IPS DF 6.9 (cell line): Measurements from ENCODE around the gene CARD14.
A peak's percentile ranks its signal among the peaks of the same experiment; 100 is the strongest.

Experiments
- DNase-seq: peaks from one replicate; pipeline ENCODE4 v3.0.0-alpha.2; 2013; ENCODE audit warnings: low read depth, low spot score
- H3K27ac ChIP-seq: one replicate; pipeline ENCODE4 v1.5.1; 2013; ENCODE audit warnings: low read length, control low read depth
- H3K27me3 ChIP-seq: 2 replicates; pipeline ENCODE4 v1.6.1; 2013; ENCODE audit warnings: mild to moderate bottlenecking, low read length; ENCODE audit not compliant: control insufficient read depth, insufficient read depth
- H3K36me3 ChIP-seq: 2 replicates; pipeline ENCODE4 v1.6.1; 2013; ENCODE audit warnings: low read length; ENCODE audit not compliant: control insufficient read depth, insufficient read depth
- H3K4me1 ChIP-seq: 2 replicates; pipeline ENCODE4 v1.6.1; 2013; ENCODE audit warnings: low read length; ENCODE audit not compliant: control insufficient read depth, insufficient read depth
- H3K4me3 ChIP-seq: 2 replicates; pipeline ENCODE4 v1.5.1; 2013; ENCODE audit warnings: mild to moderate bottlenecking, low read length
- H3K9me3 ChIP-seq: 2 replicates; pipeline ENCODE4 v1.6.1; 2013; ENCODE audit warnings: low read length, inconsistent platforms; ENCODE audit not compliant: control insufficient read depth, insufficient read depth
- WGBS: extraction: QIAGEN DNeasy Blood & Tissue Kit; methylation state at CpG from one replicate; pipeline ENCODE4 v1.1.7; 2013; ENCODE audit warnings: mixed read lengths, missing lambda C conversion rate; ENCODE audit not compliant: insufficient read length, insufficient coverage; 5-methylcytosine and 5-hydroxymethylcytosine counted together

CARD14 gene

DNA sequence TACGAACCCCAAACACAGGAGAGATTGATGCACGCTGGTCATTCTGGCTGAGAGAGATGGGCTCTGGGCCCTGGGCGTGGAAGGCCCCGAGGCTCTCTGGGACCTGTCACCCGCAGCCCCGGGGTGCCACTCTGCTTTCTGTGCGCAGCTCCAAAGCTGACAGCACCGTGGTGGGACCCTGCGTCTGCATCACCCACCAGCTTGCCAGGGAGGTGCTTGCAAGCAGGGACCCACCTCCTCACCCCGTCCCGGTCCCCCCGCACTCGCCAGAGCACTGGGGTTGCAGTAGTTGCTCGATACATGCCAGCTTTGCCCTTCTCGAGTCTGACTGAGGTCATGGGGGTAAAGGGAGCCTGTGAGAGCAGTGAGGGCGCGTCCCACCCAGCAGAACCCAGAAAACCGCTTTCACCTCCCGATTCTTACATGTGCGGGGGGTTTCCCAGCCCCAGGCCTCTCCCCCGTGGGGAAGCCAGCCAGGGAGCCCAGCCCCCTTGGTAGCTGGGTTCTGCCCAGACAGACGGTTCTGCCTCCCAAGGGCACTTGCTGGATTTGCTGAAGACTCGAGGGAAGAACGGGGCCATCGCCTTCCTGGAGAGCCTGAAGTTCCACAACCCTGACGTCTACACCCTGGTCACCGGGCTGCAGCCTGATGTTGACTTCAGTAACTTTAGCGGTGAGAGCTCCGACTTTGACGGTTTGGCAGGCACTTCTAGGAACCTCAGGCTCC, 12.5 kb downstream of the CARD14 start:
- Histone ChIP-seq H3K4me1 (no peaks in the 10 kb centered on the region; the same call in 1 of the 2 replicates), H3K36me3 (no peaks in the 10 kb centered on the region; the same call in 1 of the 2 replicates), H3K4me3 (no peak overlapping the region), H3K9me3 (no peaks in the 10 kb centered on the region), H3K27ac (no peak overlapping the region), H3K27me3 (no peaks in the 10 kb centered on the region)
- DNase-seq, result no peak
- WGBS, result no CpG with 5 or more reads among the region's 30 CpGs

DNA sequence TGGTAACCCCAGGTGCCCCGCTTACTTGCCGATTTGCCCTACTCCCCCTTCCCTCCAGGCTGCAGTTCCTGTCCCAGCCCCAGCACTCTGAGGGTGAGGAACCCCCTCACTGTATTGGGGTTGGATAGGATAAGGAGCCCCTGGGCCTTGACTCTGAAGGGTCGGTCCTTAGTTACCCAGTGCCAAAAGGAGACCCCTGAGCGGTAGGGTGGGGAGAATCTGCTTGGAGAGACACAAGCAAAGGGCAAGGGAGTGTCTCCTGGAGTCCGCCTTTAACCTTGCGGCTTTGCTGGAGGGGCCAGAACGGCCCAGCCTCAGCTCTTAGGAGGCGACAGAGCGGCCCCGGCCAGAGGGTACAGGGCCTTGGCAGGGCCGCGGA, 13.0 kb downstream of the CARD14 start:
- Histone ChIP-seq H3K9me3 (no peaks in the 10 kb centered on the region), H3K27me3 (no peaks in the 10 kb centered on the region), H3K4me3 (no peak overlapping the region), H3K36me3 (no peaks in the 10 kb centered on the region; the same call in 1 of the 2 replicates), H3K4me1 (no peaks in the 10 kb centered on the region; the same call in 1 of the 2 replicates), H3K27ac (no peak overlapping the region)
- WGBS, result no CpG with 5 or more reads among the region's 12 CpGs
- no peak for DNase-seq

DNA sequence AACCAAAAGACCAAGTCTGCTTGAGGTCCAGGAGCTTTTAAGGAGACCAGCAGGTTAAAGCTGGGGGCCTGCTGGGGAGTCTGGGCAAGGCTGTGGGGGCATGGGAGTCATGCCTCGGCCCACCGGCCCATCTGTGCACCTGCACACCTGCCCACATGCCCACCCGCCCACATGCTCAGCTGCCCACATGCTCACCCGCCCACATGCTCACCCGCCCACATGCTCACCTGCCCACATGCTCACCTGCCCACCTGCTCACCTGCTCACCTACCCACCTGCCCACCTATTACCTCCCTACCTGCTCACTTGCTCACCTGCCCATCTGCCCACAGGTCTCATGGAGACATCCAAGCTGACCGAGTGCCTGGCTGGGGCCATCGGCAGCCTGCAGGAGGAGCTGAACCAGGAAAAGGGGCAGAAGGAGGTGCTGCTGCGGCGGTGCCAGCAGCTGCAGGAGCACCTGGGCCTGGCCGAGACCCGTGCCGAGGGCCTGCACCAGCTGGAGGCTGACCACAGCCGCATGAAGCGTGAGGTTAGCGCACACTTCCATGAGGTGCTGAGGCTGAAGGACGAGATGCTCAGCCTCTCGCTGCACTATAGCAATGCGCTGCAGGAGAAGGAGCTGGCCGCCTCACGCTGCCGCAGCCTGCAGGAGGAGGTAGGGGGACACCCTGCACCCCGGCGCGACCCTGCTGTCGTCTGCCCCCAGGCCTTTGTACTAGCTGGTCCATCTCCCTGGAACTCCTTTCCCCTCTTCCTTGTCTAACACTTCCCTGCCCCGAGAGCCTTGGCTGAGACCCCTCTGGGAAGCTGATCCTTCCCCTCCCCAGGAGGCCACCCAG, 14.0 kb downstream of the CARD14 start:
- WGBS, result no CpG with 5 or more reads among the region's 26 CpGs
- H3K36me3 ChIP-seq, result no peaks in the 10 kb centered on the region; the same call in 1 of the 2 replicates
- no peak for DNase-seq
- H3K9me3 ChIP-seq, result no peaks in the 10 kb centered on the region
- no peak overlapping the region for H3K27ac ChIP-seq
- no peaks in the 10 kb centered on the region; the same call in 1 of the 2 replicates for H3K4me1 ChIP-seq
- H3K27me3 ChIP-seq, result no peaks in the 10 kb centered on the region
- no peak overlapping the region for H3K4me3 ChIP-seq

DNA sequence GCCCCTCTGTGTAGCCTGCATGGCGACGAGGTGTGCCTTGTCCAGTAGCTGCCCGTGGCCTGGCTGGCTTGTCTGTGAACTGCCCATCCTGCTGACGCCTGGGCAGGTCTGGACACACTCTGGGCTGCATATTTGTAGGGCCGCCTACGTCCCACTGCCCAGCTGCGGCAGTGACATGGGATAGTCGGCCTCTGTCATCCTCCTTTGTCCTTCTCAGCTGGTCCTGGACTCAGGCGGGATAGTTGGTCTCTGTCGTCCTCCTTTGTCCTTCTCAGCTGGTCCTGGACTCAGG, 14.5 kb downstream of the CARD14 start:
- H3K36me3 ChIP-seq, result no peaks in the 10 kb centered on the region; the same call in 1 of the 2 replicates
- H3K27me3 ChIP-seq, result no peaks in the 10 kb centered on the region
- no CpG with 5 or more reads among the region's 10 CpGs for WGBS
- H3K4me1 ChIP-seq, result no peaks in the 10 kb centered on the region; the same call in 1 of the 2 replicates
- no peaks in the 10 kb centered on the region for H3K9me3 ChIP-seq
- H3K4me3 ChIP-seq, result no peak overlapping the region
- no peak overlapping the region for H3K27ac ChIP-seq
- no peak for DNase-seq

DNA sequence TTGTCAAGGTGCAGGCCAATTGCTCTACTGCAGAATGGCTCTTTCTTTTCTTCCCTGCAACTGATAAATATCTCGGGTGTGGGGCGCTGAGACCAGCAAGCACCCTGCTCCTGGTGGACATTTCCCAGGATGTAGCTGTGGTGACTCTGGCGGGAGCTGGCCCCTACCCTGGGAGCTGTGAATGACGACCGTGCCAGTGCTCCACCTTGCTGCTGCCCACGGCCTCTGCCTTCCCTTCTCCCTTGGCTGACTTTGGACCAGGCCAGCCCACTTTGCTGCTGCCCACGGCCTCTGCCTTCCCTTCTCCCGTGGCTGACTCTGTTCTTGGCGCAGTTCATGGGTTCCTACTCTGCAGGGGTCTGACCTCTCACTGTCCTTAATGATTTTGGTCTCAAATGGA, 16.1 kb downstream of the CARD14 start:
- Histone ChIP-seq H3K36me3 (no peaks in the 10 kb centered on the region; the same call in 1 of the 2 replicates), H3K27ac (no peak overlapping the region), H3K27me3 (no peaks in the 10 kb centered on the region), H3K4me1 (no peaks in the 10 kb centered on the region; the same call in 1 of the 2 replicates), H3K4me3 (no peak overlapping the region), H3K9me3 (no peaks in the 10 kb centered on the region)
- DNase-seq, result no peak
- no CpG with 5 or more reads among the region's 9 CpGs for WGBS

DNA sequence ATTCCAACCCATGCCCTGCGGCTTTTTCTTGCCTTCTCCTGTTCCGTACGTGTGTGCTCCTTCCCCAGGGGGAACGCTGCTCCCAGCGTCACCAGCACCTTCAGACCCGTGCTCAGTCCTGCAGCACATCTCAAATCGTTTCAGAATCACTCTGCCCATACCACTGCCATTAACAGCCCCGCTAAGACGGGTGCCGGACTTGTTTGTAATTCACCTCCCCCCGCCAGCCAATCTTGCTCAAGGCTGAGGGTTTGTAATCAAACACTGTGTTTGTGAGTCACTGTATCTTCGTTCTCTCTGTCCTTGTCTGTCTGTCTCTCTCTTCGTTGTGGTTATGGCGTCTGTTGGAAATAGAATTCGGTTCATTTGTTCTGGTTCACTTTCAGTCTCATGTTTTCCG, 17.3 kb downstream of the CARD14 start:
- Histone ChIP-seq H3K27me3 (no peaks in the 10 kb centered on the region), H3K36me3 (no peaks in the 10 kb centered on the region; the same call in 1 of the 2 replicates), H3K27ac (no peak overlapping the region), H3K9me3 (no peaks in the 10 kb centered on the region), H3K4me1 (no peaks in the 10 kb centered on the region; the same call in 1 of the 2 replicates), H3K4me3 (no peak overlapping the region)
- no peak for DNase-seq
- WGBS, result no CpG with 5 or more reads among the region's 16 CpGs

DNA sequence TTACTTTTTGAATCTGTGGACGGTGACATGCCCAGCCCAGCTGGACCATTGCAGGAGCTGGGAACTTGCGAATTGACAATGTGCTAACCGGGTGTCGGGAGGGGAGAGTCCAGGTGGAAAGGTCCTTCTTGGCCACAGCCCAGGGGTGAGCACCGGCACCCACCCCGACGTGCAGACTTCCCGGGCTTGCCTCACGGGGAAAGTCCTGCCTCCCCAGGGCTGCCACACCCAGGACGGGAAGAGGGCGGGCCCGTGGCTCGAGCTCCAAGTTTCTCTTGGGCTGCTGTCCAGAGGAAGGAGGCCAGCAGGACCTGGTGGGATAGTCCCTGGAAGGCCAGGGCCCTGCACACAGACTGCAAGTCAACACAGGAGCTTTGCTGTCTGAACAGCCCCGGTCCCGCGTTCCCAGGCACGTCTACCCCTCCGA, 17.7 kb downstream of the CARD14 start:
- Histone ChIP-seq H3K9me3 (no peaks in the 10 kb centered on the region), H3K27ac (no peak overlapping the region), H3K4me1 (no peaks in the 10 kb centered on the region; the same call in 1 of the 2 replicates), H3K27me3 (no peaks in the 10 kb centered on the region), H3K4me3 (no peak overlapping the region), H3K36me3 (no peaks in the 10 kb centered on the region; the same call in 1 of the 2 replicates)
- DNase-seq, result no peak
- no CpG with 5 or more reads among the region's 18 CpGs for WGBS

DNA sequence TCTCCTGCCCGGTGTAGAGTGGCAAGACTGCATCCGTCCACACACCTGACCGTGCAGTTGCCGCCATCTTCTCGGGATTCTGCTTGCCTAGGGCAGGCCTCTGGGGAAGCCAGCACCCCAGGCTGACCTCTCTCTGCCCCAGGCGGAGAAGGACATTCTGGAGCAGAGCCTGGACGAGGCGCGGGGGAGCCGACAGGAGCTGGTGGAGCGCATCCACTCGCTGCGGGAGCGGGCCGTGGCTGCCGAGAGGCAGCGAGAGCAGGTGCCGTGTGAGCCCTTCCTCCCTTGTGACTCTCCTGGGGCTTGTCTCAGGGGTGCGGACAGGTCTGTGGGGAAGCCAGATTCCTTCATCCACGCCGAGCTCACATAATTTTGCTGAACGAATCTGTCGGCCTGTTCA, 19.8 kb downstream of the CARD14 start:
- DNase-seq, result no peak
- H3K27me3 ChIP-seq, result no peaks in the 10 kb centered on the region
- H3K4me3 ChIP-seq, result no peak overlapping the region
- H3K36me3 ChIP-seq, result no peaks in the 10 kb centered on the region
- no peak overlapping the region for H3K27ac ChIP-seq
- H3K4me1 ChIP-seq, result no peaks in the 10 kb centered on the region
- H3K9me3 ChIP-seq, result no peaks in the 10 kb centered on the region
- no CpG with 5 or more reads among the region's 23 CpGs for WGBS

DNA sequence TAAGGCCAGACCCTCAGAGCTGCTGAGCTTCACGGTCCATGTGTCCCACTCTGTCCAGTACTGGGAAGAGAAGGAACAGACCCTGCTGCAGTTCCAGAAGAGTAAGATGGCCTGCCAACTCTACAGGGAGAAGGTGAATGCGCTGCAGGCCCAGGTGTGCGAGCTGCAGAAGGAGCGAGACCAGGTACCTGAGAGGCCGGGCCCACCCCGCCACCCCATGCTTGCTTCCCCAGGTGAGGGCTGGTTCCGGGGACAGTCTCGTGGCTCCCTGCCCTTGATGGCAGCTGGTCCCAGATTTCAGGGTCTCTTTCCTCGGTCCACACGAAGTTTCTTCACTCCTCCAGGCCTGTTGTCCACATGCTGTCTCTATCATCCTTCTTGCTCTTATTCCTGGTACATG, 20.9 kb downstream of the CARD14 start:
- no peaks in the 10 kb centered on the region for H3K4me1 ChIP-seq
- DNase-seq, result no peak
- no CpG with 5 or more reads among the region's 10 CpGs for WGBS
- H3K27me3 ChIP-seq, result no peaks in the 10 kb centered on the region
- no peak overlapping the region for H3K4me3 ChIP-seq
- H3K27ac ChIP-seq, result no peak overlapping the region
- H3K9me3 ChIP-seq, result no peaks in the 10 kb centered on the region
- no peaks in the 10 kb centered on the region for H3K36me3 ChIP-seq

DNA sequence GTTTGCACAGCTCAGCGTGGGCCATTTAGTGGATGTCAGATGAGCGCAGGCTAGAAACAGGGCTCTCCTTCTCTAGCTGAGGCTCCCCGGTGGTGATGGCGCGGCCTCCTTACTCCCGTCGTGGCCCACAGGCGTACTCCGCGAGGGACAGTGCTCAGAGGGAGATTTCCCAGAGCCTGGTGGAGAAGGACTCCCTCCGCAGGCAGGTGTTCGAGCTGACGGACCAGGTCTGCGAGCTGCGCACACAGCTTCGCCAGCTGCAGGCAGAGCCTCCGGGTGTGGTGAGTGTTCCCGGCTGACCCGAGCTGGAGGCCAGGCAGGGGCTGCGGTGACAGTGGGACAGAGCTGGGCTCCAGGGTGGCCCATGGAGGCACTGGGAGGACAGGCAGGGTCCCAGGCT, 21.4 kb downstream of the CARD14 start:
- Histone ChIP-seq H3K9me3 (no peaks in the 10 kb centered on the region), H3K4me3 (no peak overlapping the region), H3K27ac (no peak overlapping the region), H3K27me3 (no peaks in the 10 kb centered on the region), H3K36me3 (no peaks in the 10 kb centered on the region), H3K4me1 (no peaks in the 10 kb centered on the region)
- peak; percentile 37 for DNase-seq
- whole genome bisulfite sequencing, result no CpG with 5 or more reads among the region's 20 CpGs
